HG03571 (cell line): ENCODE measurements around the gene MFAP4.

Experiments used
- ATAC-seq: cut with Tn5 transposase; IDR thresholded peaks from one replicate; pipeline ENCODE4 v1.9.1; 2021; ENCODE audit not compliant: unreplicated experiment

Gene MFAP4

GRCh38 chr17:19336938-19337711 is 49.9 kb downstream of the MFAP4 start:
- no peak for ATAC-seq

GRCh38 chr17:19335951-19336631 is 50.9 kb downstream of the MFAP4 start:
- no peak for ATAC-seq

DNA sequence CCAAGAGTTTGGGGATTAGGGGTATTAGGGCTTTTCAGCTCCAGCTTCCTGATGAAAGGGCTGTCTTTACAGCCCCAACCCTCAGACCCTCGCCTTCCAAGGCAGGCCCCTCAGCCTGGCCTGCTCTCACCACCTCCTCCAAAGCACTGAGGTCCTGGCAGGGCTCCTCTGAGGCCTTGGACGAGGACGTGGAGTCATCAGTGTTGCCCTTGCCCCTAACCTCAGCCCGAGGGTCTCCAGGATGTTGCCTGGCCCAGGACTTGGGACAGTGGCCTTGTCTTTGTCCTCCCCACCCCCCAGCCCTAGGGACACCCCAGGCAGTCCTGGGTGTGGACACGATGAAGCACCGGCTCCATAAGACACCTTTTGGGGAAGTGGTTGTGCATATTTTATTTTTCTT is 52.7 kb downstream of the MFAP4 start:
- ATAC-seq, result no peak

- ATAC-seq, result no peak
Observed at GRCh38 chr17:19333736-19334290, 53.2 kb downstream of the MFAP4 start.
